Stimulated activated CD8-positive, alpha-beta memory T cell treated with anti-CD3 and anti-CD28 coated beads, Interleukin-7, amount 100 ng/mL, for 48 hours (primary cell): ENCODE data around the gene BRAF.
A peak's percentile ranks its signal among the peaks of the same experiment; 100 is the strongest.
"Not testable (repeated sequence)": the region's sequence is repeated elsewhere in the genome, so short reads cannot be mapped to it uniquely, and the experiment has no call there.

ENCODE experiments used
- DNase-seq, 2 donors: peaks; one replicate each; pipeline ENCODE4 v3.0.0-alpha.2; 2020; ENCODE audit warnings: low read depth in 1 of 2; ENCODE audit errors: extremely low read depth in 1 of 2

BRAF gene

DNA sequence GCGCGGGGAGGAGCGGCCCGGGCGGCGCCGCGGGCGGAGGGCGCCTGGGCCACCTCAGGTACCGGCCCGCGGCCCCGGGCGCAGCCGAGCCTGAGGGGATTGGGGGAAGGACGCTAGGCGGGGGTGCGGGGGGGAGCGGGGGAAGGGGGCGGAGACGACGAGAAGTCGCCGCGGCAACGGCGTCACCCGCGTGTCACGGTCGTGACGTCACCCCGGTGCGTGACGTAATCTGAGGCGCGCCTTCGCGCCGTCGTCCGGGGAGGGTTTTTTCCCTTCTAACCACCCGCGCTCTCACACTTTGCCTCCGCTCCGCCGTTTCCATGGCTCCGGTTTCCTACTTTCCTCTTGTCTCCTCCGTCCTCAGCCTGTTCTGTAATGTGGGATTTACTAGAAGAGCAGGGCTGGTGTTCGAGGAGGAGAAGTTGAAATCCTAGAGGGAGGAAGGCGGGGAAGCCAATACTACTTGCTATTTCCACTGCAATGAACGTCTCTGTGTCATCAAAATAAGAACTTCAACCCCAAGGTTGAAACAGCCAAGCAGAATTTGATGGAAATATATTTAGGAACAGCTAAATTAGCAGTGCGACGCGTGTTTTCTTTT is at the start of gene BRAF:
Gene BRAF, minus strand, starts transcription at position 109 of the 601 bp plus-strand sequence. CDS start 226 bp downstream, outside the sequence.
- DNase-seq: peak; percentile 75 to 81

DNA sequence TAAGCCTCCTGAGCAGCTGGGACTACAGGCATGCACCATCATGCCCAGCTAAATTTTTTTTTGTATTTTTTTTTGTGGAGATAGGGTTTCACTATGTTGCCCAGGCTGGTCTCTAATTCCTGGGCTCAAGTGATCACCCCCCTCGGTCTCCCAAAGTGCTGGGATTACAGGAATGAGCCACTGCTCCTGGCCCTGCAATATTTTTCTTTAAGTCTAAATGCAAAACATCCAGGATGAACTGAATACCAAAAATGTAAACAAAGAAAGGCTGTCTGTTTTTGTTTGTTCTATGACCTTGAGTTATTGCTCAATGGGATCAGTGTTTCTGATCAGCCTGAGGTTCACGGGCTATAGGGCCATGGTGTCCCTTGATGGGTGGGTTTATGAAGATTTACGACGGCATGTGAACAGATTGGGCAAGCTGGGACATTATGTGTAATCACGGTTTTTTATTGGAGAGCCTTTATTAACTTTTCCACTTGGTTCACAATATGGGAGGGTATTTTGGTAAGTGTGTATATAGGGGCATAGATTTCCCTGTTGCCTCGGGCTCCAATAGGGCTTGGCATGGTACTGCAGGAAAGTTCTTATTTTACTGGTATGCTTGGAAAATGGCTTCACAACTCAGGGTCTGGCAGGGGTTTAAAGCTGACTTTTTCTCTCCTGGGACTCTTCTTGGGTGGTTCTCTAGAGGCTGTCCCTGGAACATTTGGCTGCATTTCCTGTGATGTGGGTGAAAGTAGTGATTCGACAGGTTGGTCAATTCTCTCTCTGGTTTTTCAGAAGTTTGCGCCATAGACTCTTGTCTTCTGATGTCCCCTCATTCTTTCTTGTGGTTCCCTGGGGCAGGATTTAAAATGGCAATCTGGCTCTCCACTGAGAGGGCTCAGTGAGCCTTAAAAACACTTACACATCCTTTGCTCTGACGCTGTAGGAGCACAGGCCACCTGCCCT is 48.4 kb upstream of the BRAF start:
- DNase-seq: no peak

DNA sequence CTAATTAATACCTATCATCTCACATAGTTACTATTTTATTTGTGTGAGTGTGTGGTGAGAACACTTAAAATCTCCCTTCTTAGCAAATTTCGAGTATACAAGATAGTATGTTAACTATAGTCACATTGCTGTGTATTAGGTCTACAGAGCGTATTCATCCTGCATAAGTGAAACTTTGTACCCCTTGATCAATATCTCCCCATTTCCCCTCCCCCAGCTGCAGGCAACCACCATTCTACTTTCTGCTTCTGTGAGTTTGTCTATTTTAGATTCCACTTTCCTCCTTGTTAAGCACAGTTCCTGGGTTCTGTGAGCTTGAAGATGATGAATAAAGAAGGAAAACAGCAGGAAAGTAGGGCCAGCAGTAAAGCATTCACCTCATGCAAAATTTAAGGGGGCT is 47.6 kb upstream of the BRAF start:
- no peak for DNase-seq

DNA sequence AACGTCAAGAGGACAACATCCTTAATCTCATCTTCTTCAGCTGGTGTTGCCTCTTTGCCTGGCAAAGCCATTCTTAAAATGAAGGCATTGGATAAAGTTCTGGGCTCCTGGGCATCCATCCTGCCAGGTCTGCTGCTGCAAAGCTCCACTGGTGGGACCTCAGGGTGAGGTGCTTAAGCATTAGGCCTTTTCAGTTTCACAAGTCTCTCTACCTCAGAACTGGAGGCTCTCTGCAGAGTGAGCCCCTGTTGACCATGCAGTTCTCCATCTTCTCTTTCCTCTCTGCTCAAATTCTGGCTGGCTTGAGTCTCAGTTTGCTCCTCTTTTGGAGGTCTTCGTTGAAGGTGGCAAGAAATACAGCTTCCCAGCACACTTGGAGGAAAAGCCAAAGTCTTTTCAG is 42.7 kb upstream of the BRAF start:
- DNase-seq: no peak

DNA sequence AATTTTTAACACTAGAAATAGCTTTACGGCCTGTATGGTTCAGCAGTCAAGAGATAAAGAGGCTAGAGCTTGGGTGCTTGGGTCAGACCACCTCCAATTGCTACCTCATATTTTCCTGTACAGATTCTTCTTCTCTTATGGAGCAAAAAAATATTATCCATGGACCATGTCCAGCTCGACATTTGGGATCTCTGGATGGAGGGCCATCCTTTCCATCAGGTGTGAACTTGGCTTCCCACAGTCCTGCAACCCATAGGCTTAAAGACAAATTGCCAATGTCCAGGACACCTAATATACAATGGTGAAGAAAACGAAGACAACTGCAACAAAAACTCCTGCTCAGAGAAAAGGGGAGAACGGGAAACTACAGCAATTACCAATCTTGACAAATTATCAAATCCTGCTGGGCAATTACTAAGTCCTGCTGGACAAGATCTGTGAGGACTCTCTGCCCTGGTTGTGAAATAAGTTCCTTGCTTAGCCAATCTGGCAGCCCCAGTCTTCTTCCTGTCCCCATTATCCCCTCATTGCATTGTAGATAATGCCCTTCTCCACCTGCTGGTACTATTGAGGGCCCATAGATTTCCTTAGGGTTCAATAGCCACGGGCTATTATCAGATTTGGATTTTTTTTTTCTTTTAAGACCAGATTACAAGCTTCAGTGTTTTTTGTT is 42.0 kb upstream of the BRAF start:
- no peak for DNase-seq

DNA sequence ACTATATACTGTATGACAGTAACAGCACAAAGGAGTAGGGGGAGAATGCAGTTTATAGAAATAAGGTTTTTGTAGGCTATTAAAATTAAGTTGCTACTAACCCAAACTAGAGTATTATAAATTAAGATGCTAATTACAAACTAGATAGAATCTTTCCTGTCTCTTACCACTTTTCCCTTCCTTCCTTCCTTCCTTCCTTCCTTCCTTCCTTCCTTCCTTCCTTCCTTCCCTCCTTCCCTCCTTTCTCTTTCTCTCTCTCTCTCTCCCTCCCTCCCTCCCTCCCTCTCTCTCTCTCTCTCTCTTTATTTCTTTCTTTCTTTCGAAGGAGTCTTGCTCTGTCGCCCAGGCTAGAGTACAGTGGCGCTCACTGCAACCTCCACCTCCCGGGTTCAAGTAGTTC is 36.4 kb upstream of the BRAF start:
- no peak for DNase-seq

DNA sequence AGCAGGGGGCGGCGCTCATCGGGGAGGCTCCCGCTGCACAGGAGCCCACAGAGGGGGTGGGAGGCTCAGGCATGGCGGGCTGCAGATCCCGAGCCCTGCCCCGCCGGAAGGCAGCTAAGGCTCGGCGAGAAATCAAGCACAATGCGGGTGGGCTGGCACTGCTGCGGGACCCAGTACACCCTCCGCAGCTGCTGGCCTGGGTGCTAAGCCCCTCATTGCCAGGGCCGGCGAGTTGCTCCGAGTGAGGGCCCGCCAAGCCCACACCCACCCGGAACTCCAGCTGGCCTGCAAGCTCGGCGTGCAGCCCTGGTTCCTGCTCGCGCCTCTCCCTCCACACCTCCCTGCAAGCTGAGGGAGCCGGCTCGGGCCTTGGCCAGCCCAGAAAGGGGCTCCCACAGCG is 32.3 kb upstream of the BRAF start:
- not testable (repeated sequence) for DNase-seq

DNA sequence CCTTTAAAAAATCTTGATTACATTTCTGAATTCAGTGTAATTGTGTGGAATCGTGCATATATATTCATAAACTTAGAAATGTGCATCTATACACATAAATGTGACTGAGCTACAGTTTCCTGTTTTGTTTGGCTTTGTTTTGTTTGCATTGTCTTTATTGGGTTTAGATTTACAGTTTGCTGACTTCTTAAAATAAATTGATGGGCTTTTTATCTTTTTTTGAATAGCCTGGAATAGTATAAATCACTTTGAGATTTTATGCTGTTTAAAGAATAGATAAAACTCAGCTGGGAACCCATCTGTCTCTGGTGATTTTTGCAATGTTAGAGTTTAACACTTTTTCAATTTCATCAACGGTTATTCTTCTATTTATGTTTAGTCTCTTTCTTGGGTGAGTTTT is 21.2 kb upstream of the BRAF start:
- DNase-seq: no peak

DNA sequence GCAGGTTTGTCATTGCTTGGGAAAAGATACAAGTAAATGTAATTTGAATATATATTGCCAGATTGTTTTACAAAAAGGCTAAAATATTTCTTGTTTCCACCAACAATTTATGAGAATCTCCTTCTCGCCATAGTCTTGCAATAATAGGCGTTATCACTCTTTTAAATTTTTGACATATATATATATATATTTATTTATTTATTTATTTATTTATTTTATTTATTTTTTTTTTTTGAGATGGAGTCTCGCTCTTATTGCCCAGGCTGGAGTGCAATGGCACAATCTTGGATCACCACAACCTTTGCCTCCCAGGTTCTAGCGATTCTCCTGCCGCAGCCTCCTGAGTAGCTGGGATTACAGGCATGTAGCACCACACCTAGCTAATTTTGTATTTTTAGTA is 17.5 kb upstream of the BRAF start:
- DNase-seq: not testable (repeated sequence)

DNA sequence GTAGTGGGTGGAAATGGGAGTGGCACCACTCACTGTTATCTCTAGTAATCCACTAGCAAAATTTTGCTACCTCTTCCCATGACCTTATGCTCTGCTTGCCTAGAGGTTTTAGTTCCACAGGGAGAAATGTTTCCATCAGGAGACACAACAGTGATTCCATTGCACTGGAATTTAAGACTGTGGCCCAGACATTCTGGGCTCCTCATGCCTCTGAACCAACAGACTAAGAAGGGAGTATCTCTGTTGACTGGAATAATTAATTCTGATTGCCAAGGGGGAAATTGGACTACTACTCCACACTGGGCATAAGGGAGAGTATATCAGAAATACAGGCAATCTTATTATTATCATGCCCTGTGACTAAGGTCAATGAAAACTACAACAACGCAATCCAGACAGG is 16.2 kb upstream of the BRAF start:
- DNase-seq: no peak

DNA sequence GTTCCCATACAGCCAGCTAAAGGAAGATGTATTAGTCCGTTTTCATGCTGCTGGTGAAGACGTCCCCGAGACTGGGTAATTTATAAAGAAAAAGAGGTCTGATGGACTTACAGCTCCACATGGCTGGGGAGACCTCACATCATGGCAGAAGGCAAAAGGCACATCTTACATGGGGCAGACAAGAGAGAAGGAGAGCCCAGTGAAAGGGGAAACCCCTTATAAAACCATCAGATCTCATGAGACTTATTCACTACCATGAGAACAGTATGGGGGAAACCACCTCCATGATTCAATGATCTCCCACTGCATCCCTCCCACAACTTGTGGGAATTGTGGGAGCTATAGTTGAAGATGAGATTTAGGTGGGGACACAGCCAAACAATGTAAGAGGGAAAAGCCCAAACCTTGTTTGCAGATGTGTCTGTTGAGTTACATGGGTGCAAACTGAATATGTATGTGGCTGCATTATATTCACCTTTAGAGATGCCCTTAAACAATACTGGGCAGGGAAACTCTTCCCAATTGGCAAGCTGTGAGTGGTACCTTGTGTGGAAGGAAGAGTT is 13.1 kb upstream of the BRAF start:
- no peak for DNase-seq

DNA sequence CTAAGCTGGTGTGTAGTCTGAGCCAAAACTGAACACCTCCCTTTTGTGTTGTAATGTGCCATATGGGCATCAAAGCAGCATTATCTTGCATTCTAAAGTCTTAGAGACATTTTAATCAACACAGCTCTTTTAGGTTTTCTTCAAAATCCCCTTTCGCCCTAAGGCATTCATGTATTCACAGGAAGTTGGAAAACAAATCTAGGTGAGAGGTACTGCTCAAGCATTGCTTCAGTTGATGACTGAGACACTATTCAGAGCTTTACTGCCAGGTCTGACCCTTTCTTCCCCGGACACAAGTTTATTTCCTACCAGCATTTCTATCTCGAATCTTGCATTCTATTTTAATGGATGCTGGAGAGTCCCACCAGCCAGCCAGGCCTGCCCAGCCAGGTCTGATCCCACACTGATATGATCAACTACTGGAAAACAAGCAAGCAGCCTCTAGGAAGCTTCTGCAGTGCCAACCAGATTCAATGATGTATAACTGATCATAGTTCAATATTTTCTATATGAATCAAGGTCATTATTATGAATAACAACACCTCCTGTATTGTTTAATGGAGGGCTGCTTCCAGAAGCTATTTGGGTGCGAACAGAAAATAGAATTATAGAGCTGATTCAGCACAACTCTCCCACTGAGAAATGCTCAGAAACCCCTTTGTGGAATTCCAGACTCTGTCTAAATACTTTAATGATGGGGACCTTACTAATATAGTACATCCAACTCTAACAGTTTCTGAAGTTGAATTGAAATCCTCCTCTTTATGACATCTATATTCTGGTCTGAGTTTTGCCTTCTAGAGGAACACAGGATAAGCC is 4.0 kb upstream of the BRAF start:
- no peak for DNase-seq

DNA sequence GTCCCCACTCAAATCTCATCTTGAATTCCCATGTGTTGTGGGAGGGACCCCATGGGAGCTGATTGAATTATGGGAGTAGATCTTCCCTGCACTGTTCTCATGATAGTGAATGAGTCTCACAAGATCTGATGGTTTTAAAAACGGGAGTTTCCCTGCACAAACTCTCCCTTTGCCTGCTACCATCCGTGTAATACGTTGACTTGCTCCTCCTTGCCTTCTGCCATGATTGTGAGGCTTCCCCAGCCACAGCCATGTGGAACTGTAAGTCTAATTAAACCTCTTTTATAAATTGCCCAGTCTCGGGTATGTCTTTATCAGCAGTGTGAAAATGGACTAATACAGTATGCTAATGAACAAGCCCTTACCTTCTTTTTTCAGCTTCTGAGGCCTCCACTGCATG is 3.2 kb upstream of the BRAF start:
- not testable (repeated sequence) for DNase-seq

DNA sequence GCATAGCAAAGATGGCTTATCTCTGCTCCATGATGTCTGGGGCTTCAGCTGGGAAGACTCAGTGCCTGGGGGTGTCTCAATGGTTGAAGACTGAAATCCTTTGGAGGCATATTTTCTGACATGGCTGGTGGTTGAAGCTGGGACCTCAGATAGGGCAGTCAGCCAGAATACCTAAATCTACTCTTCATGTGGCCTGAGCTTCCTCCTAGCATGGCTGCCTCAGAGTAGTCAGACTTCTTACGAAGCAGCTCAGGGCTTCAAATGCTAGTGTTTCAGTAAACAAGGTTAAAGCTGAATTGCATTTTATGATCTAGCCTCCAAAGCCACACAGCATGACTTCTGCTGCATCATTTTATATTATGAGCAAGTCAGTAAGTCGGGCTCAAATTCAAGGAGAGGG is 2.6 kb upstream of the BRAF start:
- DNase-seq: no peak

DNA sequence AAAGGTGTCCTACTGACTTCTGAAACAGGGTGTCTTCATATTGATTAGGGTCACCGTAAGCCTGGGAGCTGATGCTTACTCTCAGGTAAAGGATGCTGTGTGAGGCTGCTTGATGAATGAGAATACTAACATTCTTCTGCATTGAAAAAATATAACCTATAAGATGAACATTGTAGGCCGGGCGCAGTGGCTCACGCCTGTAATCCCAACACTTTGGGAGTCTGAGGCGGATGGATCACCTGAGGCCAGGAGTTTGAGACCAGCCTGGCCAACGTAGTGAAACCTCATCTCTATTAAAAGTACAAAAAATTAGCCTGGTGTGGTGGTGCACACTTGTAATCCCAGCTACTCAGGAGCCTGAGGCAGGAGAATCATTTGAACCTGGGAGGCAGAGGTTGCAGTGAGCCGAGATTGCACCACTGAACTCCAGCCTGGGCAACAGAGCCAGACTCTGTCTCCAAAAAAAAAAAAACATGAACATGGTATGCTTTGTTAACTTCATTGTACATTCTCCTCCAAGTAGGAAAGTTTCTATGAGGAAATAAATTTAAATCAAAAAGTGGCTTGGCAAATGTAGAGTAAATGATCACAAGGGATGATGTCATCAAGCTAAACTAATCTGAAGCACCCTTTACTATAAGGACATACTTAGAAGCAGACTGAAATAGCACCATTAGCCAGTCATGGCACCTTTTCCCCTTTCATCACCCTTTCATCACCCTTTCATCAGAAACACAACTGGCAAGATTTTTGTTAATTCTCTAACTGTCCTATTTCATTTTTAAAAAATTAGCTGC is 1.5 kb upstream of the BRAF start:
- no peak for DNase-seq

DNA sequence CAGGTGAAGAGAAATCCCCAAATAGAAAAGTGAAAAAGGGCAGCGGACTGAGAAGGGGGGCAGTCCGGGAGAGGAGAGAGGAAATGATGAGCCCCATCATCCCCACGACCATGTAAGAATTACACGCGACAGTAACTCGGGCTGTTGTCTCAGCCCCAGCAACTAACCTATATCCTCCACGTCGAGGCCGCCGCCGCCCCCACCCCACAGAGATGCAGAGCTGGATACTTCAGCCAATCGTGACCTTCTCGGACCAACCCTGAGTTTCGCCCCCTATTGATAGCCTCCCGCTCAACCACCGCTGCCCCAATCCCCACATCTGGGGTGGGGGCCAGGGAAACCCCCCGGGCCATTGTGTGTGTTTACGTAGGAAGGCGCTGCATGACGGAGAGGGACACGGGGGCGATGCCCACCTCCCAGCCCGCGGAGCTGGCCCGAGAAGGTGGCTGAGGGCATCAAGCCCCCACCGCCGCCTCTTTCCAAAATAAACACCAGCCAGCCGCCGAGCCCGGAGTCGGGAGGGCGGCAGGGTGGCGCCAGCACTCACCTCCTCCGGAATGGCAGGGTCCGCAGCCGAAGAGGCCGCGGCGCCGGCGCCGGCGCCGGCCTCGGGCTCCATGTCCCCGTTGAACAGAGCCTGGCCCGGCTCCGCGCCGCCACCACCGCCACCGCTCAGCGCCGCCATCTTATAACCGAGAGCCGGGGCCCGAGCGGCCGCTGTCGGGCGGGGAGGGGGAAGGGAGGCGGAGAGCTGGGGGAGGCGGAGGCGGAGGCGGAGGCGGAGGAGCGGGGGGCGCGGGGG is 509 bp downstream of the BRAF start:
- DNase-seq: peak; percentile 35 to 56

DNA sequence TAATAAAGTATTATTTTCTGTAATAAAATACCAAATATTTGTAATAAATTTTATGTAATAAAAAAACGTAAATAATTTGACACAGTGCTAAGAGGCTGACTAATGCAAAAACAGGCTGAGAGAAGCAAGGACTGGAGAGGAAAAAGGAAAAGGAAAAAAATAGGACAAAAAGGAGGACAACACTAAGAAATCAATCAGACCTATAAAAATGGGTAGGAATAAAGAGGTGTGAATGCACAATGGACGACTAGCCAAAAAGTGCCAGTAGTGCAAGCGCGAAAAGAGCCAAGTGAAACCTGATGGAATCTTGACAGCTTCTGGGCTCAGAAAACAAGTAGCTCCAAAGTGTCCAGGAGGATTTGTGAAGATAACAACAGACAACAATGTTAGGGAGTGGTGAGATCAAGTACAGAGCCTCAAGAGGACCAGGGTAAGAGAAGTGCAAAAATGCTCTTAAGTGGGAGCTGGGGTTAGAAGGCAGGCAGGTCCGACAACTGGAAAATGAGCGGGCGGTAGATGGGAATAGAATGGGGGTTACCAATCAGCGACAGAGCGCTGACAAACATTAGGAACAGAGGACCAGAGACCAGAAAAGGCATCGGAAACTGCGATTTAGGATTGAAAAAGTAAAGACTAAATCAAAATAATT is 1.2 kb downstream of the BRAF start:
- no peak for DNase-seq

DNA sequence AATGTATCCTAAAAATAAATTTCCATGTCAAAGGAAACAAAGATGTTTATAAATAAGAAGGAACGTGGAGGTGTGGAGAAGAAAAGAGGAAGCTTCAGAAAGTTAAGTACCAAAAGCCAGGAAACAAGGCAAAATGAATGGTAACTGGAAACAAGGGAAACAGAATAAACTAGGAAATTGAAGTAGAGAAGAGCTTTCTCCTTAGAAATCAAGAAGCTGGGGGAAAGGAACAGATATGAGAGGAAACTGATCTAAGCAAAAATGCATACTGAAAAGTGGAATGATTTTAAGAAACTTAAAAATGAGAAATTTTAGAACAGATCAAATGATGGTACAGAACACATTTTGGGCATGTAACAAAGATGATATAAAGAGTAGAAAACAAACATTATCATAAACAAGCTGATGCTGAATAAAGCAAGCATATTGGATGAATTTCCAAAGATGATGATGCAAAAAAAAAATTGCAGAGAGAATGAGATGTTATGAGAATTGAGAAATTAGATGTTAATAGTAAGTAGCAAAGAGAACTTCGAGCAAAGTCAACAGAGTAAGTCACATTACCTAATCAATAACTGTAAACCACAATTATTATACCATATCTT is 1.9 kb downstream of the BRAF start:
- DNase-seq: no peak
